ENCODE data around the gene PRRT2. TPM values are rescaled to one million over a fixed set of nuclear protein-coding genes. Genes with fewer than 3 reads are reported as not detected.
A peak's percentile ranks its signal among the peaks of the same experiment; 100 is the strongest.

The PRRT2 gene
- total RNA-seq, 1 donor from 2014 or later = 2.0 TPM

GRCh38 chr16:29810699-29811169, 1.3 kb upstream of the PRRT2 start:
- H3K9me3 Mint-ChIP-seq = no peaks in the 10 kb centered on the region
- peak overlapping the region; percentile 45 for H3K27ac Mint-ChIP-seq
- H3K27me3 Mint-ChIP-seq (ENCODE audit: low read depth) = peaks cover 1% of the 10 kb centered on the region
- H3K4me3 Mint-ChIP-seq (ENCODE audit: low read depth) = peak overlapping the region; percentile 76
- intact Hi-C loops (cut with micrococcal nuclease) = no loop called here
- H3K4me1 Mint-ChIP-seq (ENCODE audit: low read depth) = peaks cover 43% of the 10 kb centered on the region
- no peak for DNase-seq (ENCODE audit: low spot score)
- H3K36me3 Mint-ChIP-seq (ENCODE audit: low read depth) = peaks cover 38% of the 10 kb centered on the region

- H3K4me3 Mint-ChIP-seq (ENCODE audit: low read depth) = peak overlapping the region; percentile 76
- peaks cover 38% of the 10 kb centered on the region for H3K36me3 Mint-ChIP-seq (ENCODE audit: low read depth)
- peak overlapping the region; percentile 61 for H3K27ac Mint-ChIP-seq
- DNase-seq (ENCODE audit: low spot score) = peak; percentile 75
- H3K9me3 Mint-ChIP-seq = no peaks in the 10 kb centered on the region
- intact Hi-C loops (cut with micrococcal nuclease) = no loop called here
- peaks cover 1% of the 10 kb centered on the region for H3K27me3 Mint-ChIP-seq (ENCODE audit: low read depth)
- H3K4me1 Mint-ChIP-seq (ENCODE audit: low read depth) = peaks cover 43% of the 10 kb centered on the region
Measured at GRCh38 chr16:29811170-29811895, 660 bp upstream of the PRRT2 start.

DNA sequence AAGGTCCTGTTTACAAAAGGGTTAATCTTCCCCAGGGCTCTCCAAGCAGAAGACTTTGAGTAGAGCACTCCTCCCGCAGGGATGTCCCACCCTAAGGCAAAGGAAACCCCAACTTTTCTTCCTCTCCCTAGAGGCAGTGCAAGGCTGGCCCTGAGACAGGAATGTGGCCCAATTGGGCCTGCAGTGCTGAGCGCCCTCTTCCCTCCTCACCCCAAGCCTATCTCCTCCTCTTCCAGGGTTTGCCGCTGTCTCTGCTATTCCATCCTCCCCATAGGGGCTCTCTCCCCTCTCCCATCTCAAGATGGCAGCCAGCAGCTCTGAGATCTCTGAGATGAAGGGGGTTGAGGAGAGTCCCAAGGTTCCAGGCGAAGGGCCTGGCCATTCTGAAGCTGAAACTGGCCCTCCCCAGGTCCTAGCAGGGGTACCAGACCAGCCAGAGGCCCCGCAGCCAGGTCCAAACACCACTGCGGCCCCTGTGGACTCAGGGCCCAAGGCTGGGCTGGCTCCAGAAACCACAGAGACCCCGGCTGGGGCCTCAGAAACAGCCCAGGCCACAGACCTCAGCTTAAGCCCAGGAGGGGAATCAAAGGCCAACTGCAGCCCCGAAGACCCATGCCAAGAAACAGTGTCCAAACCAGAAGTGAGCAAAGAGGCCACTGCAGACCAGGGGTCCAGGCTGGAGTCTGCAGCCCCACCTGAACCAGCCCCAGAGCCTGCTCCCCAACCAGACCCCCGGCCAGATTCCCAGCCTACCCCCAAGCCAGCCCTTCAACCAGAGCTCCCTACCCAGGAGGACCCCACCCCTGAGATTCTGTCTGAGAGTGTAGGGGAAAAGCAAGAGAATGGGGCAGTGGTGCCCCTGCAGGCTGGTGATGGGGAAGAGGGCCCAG, 1.0 kb downstream of the PRRT2 start:
- intact Hi-C loops (cut with micrococcal nuclease) = no loop called here
- Mint-ChIP-seq H3K27ac (no peak overlapping the region), H3K27me3 (ENCODE audit: low read depth) (peaks cover 1% of the 10 kb centered on the region), H3K36me3 (ENCODE audit: low read depth) (peaks cover 38% of the 10 kb centered on the region), H3K4me1 (ENCODE audit: low read depth) (peaks cover 47% of the 10 kb centered on the region), H3K4me3 (ENCODE audit: low read depth) (peak overlapping the region; percentile 62), H3K9me3 (no peaks in the 10 kb centered on the region)
- DNase-seq (ENCODE audit: low spot score) = no peak

GRCh38 chr16:29813644-29814562, 1.9 kb downstream of the PRRT2 start:
- Mint-ChIP-seq H3K27ac (no peak overlapping the region), H3K4me3 (ENCODE audit: low read depth) (no peak overlapping the region), H3K9me3 (no peaks in the 10 kb centered on the region), H3K27me3 (ENCODE audit: low read depth) (peaks cover 1% of the 10 kb centered on the region), H3K4me1 (ENCODE audit: low read depth) (peaks cover 50% of the 10 kb centered on the region), H3K36me3 (ENCODE audit: low read depth) (peaks cover 38% of the 10 kb centered on the region)
- intact Hi-C loops (cut with micrococcal nuclease) = no loop called here
- DNase-seq (ENCODE audit: low spot score) = no peak

- Mint-ChIP-seq H3K27ac (peak overlapping the region; percentile 94), H3K9me3 (no peaks in the 10 kb centered on the region), H3K27me3 (ENCODE audit: low read depth) (peaks cover 1% of the 10 kb centered on the region), H3K4me1 (ENCODE audit: low read depth) (peaks cover 52% of the 10 kb centered on the region), H3K36me3 (ENCODE audit: low read depth) (peaks cover 41% of the 10 kb centered on the region), H3K4me3 (ENCODE audit: low read depth) (peak overlapping the region; percentile 89)
- intact Hi-C loops (cut with micrococcal nuclease) = no loop called here
- no peak for DNase-seq (ENCODE audit: low spot score)
Measured at GRCh38 chr16:29814592-29814991, 2.6 kb downstream of the PRRT2 start.

DNA sequence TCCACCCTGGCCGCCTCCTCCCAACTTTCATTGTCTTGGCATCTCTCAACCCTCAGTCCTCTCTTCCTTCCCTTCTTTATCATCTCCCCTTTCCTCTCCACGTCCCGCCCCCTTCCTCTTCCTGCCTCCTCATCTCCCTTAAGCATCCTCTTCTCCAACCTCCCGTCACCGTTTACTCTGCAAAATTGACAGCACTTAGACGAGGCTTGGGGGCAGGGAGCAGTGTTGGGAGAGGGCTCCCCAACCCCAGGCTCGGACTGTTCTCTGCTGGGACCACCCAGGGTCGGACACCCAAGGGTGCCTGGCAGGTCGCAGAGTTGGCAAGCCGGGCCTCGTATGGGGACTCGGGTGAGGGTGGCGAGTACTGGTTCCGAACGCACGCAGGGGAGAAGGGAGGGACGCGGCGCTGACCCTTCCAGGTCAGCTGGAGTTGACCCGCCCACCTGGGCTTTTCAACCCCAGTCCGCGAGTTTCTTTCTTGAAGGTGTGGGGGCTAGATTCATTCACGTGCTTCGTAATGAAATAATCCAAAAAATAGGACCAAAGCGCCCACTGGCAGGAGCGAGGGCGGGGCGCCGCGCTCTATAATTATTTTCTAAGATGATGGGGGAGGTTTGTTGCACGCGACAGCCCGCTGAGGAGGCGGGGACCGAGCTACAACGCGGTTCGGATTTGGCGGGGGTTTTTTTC, 3.2 kb downstream of the PRRT2 start:
- intact Hi-C loops (cut with micrococcal nuclease) = no loop called here

GRCh38 chr16:29815793-29816693, 4.0 kb downstream of the PRRT2 start, which contains the start of gene PAGR1:
TSS of gene PAGR1 (plus strand) at chr16:29816152. CDS start at chr16:29816526, 374 bp downstream.
- Mint-ChIP-seq H3K4me3 (ENCODE audit: low read depth) (peak within 1 kb of the TSS; percentile 89), H3K27me3 (ENCODE audit: low read depth) (peaks cover 1% of the 10 kb centered on the region), H3K27ac (peak within 1 kb of the TSS; percentile 94), H3K9me3 (no peaks in the 10 kb centered on the region), H3K36me3 (ENCODE audit: low read depth) (peaks cover 39% of the 10 kb centered on the region), H3K4me1 (ENCODE audit: low read depth) (peaks cover 46% of the 10 kb centered on the region)
- peak; percentile 99 for DNase-seq (ENCODE audit: low spot score)
- intact Hi-C loops (cut with micrococcal nuclease) = loop anchor here (1.0 kb wide), 3 partner anchors 8 to 47 kb away; partner anchors contain the start of genes CDIPT and KIF22

More for the DNA sequence above, 3.2 kb downstream of the PRRT2 start:
- H3K4me3 Mint-ChIP-seq (ENCODE audit: low read depth) = peak overlapping the region; percentile 89
- peaks cover 1% of the 10 kb centered on the region for H3K27me3 Mint-ChIP-seq (ENCODE audit: low read depth)
- H3K9me3 Mint-ChIP-seq = no peaks in the 10 kb centered on the region
- DNase-seq (ENCODE audit: low spot score) = peak; percentile 49
- peak overlapping the region; percentile 94 for H3K27ac Mint-ChIP-seq
- peaks cover 41% of the 10 kb centered on the region for H3K36me3 Mint-ChIP-seq (ENCODE audit: low read depth)
- H3K4me1 Mint-ChIP-seq (ENCODE audit: low read depth) = peaks cover 55% of the 10 kb centered on the region

DNA sequence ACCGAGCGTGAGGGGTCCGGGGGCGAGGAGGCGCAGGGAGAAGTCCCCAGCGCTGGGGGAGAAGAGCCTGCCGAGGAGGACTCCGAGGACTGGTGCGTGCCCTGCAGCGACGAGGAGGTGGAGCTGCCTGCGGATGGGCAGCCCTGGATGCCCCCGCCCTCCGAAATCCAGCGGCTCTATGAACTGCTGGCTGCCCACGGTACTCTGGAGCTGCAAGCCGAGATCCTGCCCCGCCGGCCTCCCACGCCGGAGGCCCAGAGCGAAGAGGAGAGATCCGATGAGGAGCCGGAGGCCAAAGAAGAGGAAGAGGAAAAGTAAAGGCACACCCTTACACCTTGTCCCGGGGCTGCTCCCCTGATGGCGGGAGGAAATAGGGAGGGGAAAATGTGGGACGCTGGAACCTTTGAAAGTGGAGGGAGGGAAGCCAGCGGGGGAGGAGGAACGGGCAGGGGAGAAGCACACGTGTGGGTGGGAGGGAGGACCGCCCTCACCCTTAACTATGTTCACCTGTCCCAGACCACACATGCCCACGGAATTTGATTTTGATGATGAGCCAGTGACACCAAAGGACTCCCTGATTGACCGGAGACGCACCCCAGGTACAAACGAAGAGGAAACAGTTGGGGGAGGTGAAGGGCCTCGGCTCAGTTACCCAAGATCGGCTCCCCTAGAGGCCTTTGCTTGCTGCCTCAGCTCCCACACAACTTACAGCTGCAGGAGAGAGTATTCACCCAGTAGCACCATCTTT, 4.9 kb downstream of the PRRT2 start:
- peaks cover 44% of the 10 kb centered on the region for H3K4me1 Mint-ChIP-seq (ENCODE audit: low read depth)
- peak overlapping the region; percentile 89 for H3K4me3 Mint-ChIP-seq (ENCODE audit: low read depth)
- peaks cover 42% of the 10 kb centered on the region for H3K36me3 Mint-ChIP-seq (ENCODE audit: low read depth)
- H3K9me3 Mint-ChIP-seq = no peaks in the 10 kb centered on the region
- peaks cover 1% of the 10 kb centered on the region for H3K27me3 Mint-ChIP-seq (ENCODE audit: low read depth)
- DNase-seq (ENCODE audit: low spot score) = peak; percentile 64
- intact Hi-C loops (cut with micrococcal nuclease) = loop anchor here (1.0 kb wide), 3 partner anchors 9 to 46 kb away; partner anchors contain the start of genes CDIPT and KIF22
- H3K27ac Mint-ChIP-seq = peak overlapping the region; percentile 94

GRCh38 chr16:29818082-29818481, 6.1 kb downstream of the PRRT2 start:
- Mint-ChIP-seq H3K27me3 (ENCODE audit: low read depth) (no peaks in the 10 kb centered on the region), H3K9me3 (no peaks in the 10 kb centered on the region), H3K4me1 (ENCODE audit: low read depth) (peaks cover 48% of the 10 kb centered on the region), H3K27ac (peak overlapping the region; percentile 80), H3K36me3 (ENCODE audit: low read depth) (peaks cover 49% of the 10 kb centered on the region), H3K4me3 (ENCODE audit: low read depth) (peak overlapping the region; percentile 84)
- intact Hi-C loops (cut with micrococcal nuclease) = no loop called here
- DNase-seq (ENCODE audit: low spot score) = no peak

- Mint-ChIP-seq H3K9me3 (no peaks in the 10 kb centered on the region), H3K27ac (peak overlapping the region; percentile 90), H3K4me3 (ENCODE audit: low read depth) (peak overlapping the region; percentile 97), H3K36me3 (ENCODE audit: low read depth) (peaks cover 49% of the 10 kb centered on the region), H3K4me1 (ENCODE audit: low read depth) (peaks cover 43% of the 10 kb centered on the region), H3K27me3 (ENCODE audit: low read depth) (no peaks in the 10 kb centered on the region)
- intact Hi-C loops (cut with micrococcal nuclease) = no loop called here
- DNase-seq (ENCODE audit: low spot score) = no peak
Measured at GRCh38 chr16:29819506-29819905, 7.5 kb downstream of the PRRT2 start.
